HG02610 (cell line): ENCODE measurements around the gene UQCR11.
A peak's percentile ranks its signal among the peaks of the same experiment; 100 is the strongest.

Experiments
- ATAC-seq: cut with Tn5 transposase; IDR thresholded peaks from one replicate; pipeline ENCODE4 v1.9.1; 2021; ENCODE audit warnings: mild to moderate bottlenecking, moderate library complexity; ENCODE audit not compliant: unreplicated experiment

UQCR11 gene

GRCh38 chr19:1592755-1593500 is 12.3 kb downstream of the UQCR11 start, which contains the start of gene MBD3:
MBD3 (minus strand) TSS chr19:1592865; CDS start chr19:1592631, 234 bp downstream.
- ATAC-seq = peak; percentile 62

- peak; percentile 53 for ATAC-seq
These were observed 13.1 kb downstream of the UQCR11 start for GRCh38 chr19:1592024-1592754.

GRCh38 chr19:1591421-1592023 is 13.7 kb downstream of the UQCR11 start:
- no peak for ATAC-seq

- no peak for ATAC-seq
These were observed 14.4 kb downstream of the UQCR11 start for GRCh38 chr19:1590641-1591397.

GRCh38 chr19:1587872-1588271 is 17.4 kb downstream of the UQCR11 start:
- no peak for ATAC-seq

GRCh38 chr19:1585243-1585580 is 20.1 kb downstream of the UQCR11 start:
- ATAC-seq = no peak

GRCh38 chr19:1584500-1585242 is 20.6 kb downstream of the UQCR11 start:
- no peak for ATAC-seq

- no peak for ATAC-seq
These were observed 23.1 kb downstream of the UQCR11 start for GRCh38 chr19:1582201-1582600.

GRCh38 chr19:1580957-1581356 is 24.3 kb downstream of the UQCR11 start:
- ATAC-seq = no peak

- ATAC-seq = no peak
These were observed 24.9 kb downstream of the UQCR11 start for GRCh38 chr19:1580382-1580781.

GRCh38 chr19:1579222-1579621 is 26.0 kb downstream of the UQCR11 start:
- no peak for ATAC-seq

GRCh38 chr19:1577929-1578618 is 27.2 kb downstream of the UQCR11 start:
- no peak for ATAC-seq

- no peak for ATAC-seq
These were observed 28.0 kb downstream of the UQCR11 start for GRCh38 chr19:1577090-1577928.

GRCh38 chr19:1576242-1577089 is 28.8 kb downstream of the UQCR11 start:
- no peak for ATAC-seq

GRCh38 chr19:1575323-1576241 is 29.7 kb downstream of the UQCR11 start:
- no peak for ATAC-seq

GRCh38 chr19:1574354-1575136 is 30.7 kb downstream of the UQCR11 start:
- no peak for ATAC-seq
